ENCODE results near the gene PSMD1. TPM values are rescaled to one million over a fixed set of nuclear protein-coding genes. Genes with fewer than 3 reads are reported as not detected.

PSMD1 gene
- polyA plus RNA-seq, 2 donors, result 18.0 to 38.6 TPM

- no peaks in the 10 kb centered on the region for H3K4me1 ChIP-seq (ENCODE audit: control insufficient read depth in 2 of 2, insufficient read depth in 2 of 2, low read length in 1 of 2)
- H3K36me3 ChIP-seq (ENCODE audit: control insufficient read depth in 2 of 2, insufficient read depth in 2 of 2, low read length in 1 of 2), result peaks cover 4 to 7% of the 10 kb centered on the region in 2 donors
- peaks cover 3 to 7% of the 10 kb centered on the region in 2 donors for H3K9me3 ChIP-seq (ENCODE audit: control insufficient read depth in 2 of 2, insufficient read depth in 1 of 2, low read depth in 1 of 2, low read length in 1 of 2)
- no peaks in the 10 kb centered on the region for H3K27me3 ChIP-seq (ENCODE audit: control insufficient read depth in 1 of 2, insufficient read depth in 2 of 2, low read length in 2 of 2)
- no peak overlapping the region for H3K4me3 ChIP-seq (ENCODE audit: low read depth in 1 of 2, low read length in 2 of 2)
- WGBS, 2 donors, result 84 to 90% methylated on average over 4 of the region's 4 CpGs
- no peak overlapping the region for H3K27ac ChIP-seq (ENCODE audit: low read depth in 2 of 2, low read length in 1 of 2)
Measured at GRCh38 chr2:231100990-231101389, 44.3 kb downstream of the PSMD1 start.

- Histone ChIP-seq H3K27me3 (ENCODE audit: control insufficient read depth in 1 of 2, insufficient read depth in 2 of 2, low read length in 2 of 2) (no peaks in the 10 kb centered on the region), H3K27ac (ENCODE audit: low read depth in 2 of 2, low read length in 1 of 2) (no peak overlapping the region), H3K36me3 (ENCODE audit: control insufficient read depth in 2 of 2, insufficient read depth in 2 of 2, low read length in 1 of 2) (peaks cover 4 to 5% of the 10 kb centered on the region in 2 donors), H3K9me3 (ENCODE audit: control insufficient read depth in 2 of 2, insufficient read depth in 1 of 2, low read depth in 1 of 2, low read length in 1 of 2) (peaks cover 3 to 7% of the 10 kb centered on the region in 2 donors), H3K4me3 (ENCODE audit: low read depth in 1 of 2, low read length in 2 of 2) (no peak overlapping the region), H3K4me1 (ENCODE audit: control insufficient read depth in 2 of 2, insufficient read depth in 2 of 2, low read length in 1 of 2) (no peaks in the 10 kb centered on the region)
- 86 to 89% methylated on average over 2 of the region's 2 CpGs for WGBS, 2 donors
Measured at GRCh38 chr2:231102772-231103171, 46.1 kb downstream of the PSMD1 start.

- 14 to 19% methylated on average over 3 of the region's 3 CpGs for WGBS, 2 donors
- Histone ChIP-seq H3K9me3 (ENCODE audit: control insufficient read depth in 2 of 2, insufficient read depth in 1 of 2, low read depth in 1 of 2, low read length in 1 of 2) (peaks cover 3 to 5% of the 10 kb centered on the region in 2 donors), H3K36me3 (ENCODE audit: control insufficient read depth in 2 of 2, insufficient read depth in 2 of 2, low read length in 1 of 2) (peaks cover 4 to 5% of the 10 kb centered on the region in 2 donors), H3K4me3 (ENCODE audit: low read depth in 1 of 2, low read length in 2 of 2) (no peak overlapping the region), H3K27ac (ENCODE audit: low read depth in 2 of 2, low read length in 1 of 2) (no peak overlapping the region), H3K27me3 (ENCODE audit: control insufficient read depth in 1 of 2, insufficient read depth in 2 of 2, low read length in 2 of 2) (no peaks in the 10 kb centered on the region), H3K4me1 (ENCODE audit: control insufficient read depth in 2 of 2, insufficient read depth in 2 of 2, low read length in 1 of 2) (no peaks in the 10 kb centered on the region)
Measured at GRCh38 chr2:231104115-231104713, 47.5 kb downstream of the PSMD1 start.

- 72 to 83% methylated on average over 1 of the region's 1 CpG for WGBS, 2 donors
- H3K36me3 ChIP-seq (ENCODE audit: control insufficient read depth in 2 of 2, insufficient read depth in 2 of 2, low read length in 1 of 2), result peaks cover 0 to 6% of the 10 kb centered on the region in 2 donors
- H3K4me3 ChIP-seq (ENCODE audit: low read depth in 1 of 2, low read length in 2 of 2), result no peak overlapping the region
- no peaks in the 10 kb centered on the region for H3K4me1 ChIP-seq (ENCODE audit: control insufficient read depth in 2 of 2, insufficient read depth in 2 of 2, low read length in 1 of 2)
- H3K9me3 ChIP-seq (ENCODE audit: control insufficient read depth in 2 of 2, insufficient read depth in 1 of 2, low read depth in 1 of 2, low read length in 1 of 2), result no peaks in the 10 kb centered on the region
- H3K27me3 ChIP-seq (ENCODE audit: control insufficient read depth in 1 of 2, insufficient read depth in 2 of 2, low read length in 2 of 2), result no peaks in the 10 kb centered on the region
- no peak overlapping the region for H3K27ac ChIP-seq (ENCODE audit: low read depth in 2 of 2, low read length in 1 of 2)
Measured at GRCh38 chr2:231110551-231110950, 53.9 kb downstream of the PSMD1 start.

GRCh38 chr2:231111987-231112386, 55.3 kb downstream of the PSMD1 start:
- Histone ChIP-seq H3K36me3 (ENCODE audit: control insufficient read depth in 2 of 2, insufficient read depth in 2 of 2, low read length in 1 of 2) (peaks cover 0 to 6% of the 10 kb centered on the region in 2 donors), H3K4me1 (ENCODE audit: control insufficient read depth in 2 of 2, insufficient read depth in 2 of 2, low read length in 1 of 2) (no peaks in the 10 kb centered on the region), H3K27ac (ENCODE audit: low read depth in 2 of 2, low read length in 1 of 2) (no peak overlapping the region), H3K27me3 (ENCODE audit: control insufficient read depth in 1 of 2, insufficient read depth in 2 of 2, low read length in 2 of 2) (no peaks in the 10 kb centered on the region), H3K4me3 (ENCODE audit: low read depth in 1 of 2, low read length in 2 of 2) (no peak overlapping the region), H3K9me3 (ENCODE audit: control insufficient read depth in 2 of 2, insufficient read depth in 1 of 2, low read depth in 1 of 2, low read length in 1 of 2) (no peaks in the 10 kb centered on the region)
- WGBS, 2 donors, result 88 to 92% methylated on average over 1 of the region's 1 CpG

GRCh38 chr2:231113489-231113888, 56.8 kb downstream of the PSMD1 start:
- H3K4me1 ChIP-seq (ENCODE audit: control insufficient read depth in 2 of 2, insufficient read depth in 2 of 2, low read length in 1 of 2), result no peaks in the 10 kb centered on the region
- no peak overlapping the region for H3K4me3 ChIP-seq (ENCODE audit: low read depth in 1 of 2, low read length in 2 of 2)
- H3K27me3 ChIP-seq (ENCODE audit: control insufficient read depth in 1 of 2, insufficient read depth in 2 of 2, low read length in 2 of 2), result no peaks in the 10 kb centered on the region
- no peak overlapping the region for H3K27ac ChIP-seq (ENCODE audit: low read depth in 2 of 2, low read length in 1 of 2)
- WGBS, 2 donors, result 95 to 98% methylated on average over 5 of the region's 5 CpGs
- no peaks in the 10 kb centered on the region for H3K9me3 ChIP-seq (ENCODE audit: control insufficient read depth in 2 of 2, insufficient read depth in 1 of 2, low read depth in 1 of 2, low read length in 1 of 2)
- peaks cover 0 to 6% of the 10 kb centered on the region in 2 donors for H3K36me3 ChIP-seq (ENCODE audit: control insufficient read depth in 2 of 2, insufficient read depth in 2 of 2, low read length in 1 of 2)

- Histone ChIP-seq H3K27me3 (ENCODE audit: control insufficient read depth in 1 of 2, insufficient read depth in 2 of 2, low read length in 2 of 2) (no peaks in the 10 kb centered on the region), H3K36me3 (ENCODE audit: control insufficient read depth in 2 of 2, insufficient read depth in 2 of 2, low read length in 1 of 2) (peaks cover 0 to 2% of the 10 kb centered on the region in 2 donors), H3K4me1 (ENCODE audit: control insufficient read depth in 2 of 2, insufficient read depth in 2 of 2, low read length in 1 of 2) (no peaks in the 10 kb centered on the region), H3K9me3 (ENCODE audit: control insufficient read depth in 2 of 2, insufficient read depth in 1 of 2, low read depth in 1 of 2, low read length in 1 of 2) (no peaks in the 10 kb centered on the region), H3K27ac (ENCODE audit: low read depth in 2 of 2, low read length in 1 of 2) (no peak overlapping the region), H3K4me3 (ENCODE audit: low read depth in 1 of 2, low read length in 2 of 2) (no peak overlapping the region)
- WGBS, 2 donors, result 86 to 95% methylated on average over 2 of the region's 2 CpGs
Measured at GRCh38 chr2:231115651-231116050, 59.0 kb downstream of the PSMD1 start.

GRCh38 chr2:231117148-231117547, 60.5 kb downstream of the PSMD1 start:
- H3K36me3 ChIP-seq (ENCODE audit: control insufficient read depth in 2 of 2, insufficient read depth in 2 of 2, low read length in 1 of 2), result peaks cover 0 to 2% of the 10 kb centered on the region in 2 donors
- no peak overlapping the region for H3K27ac ChIP-seq (ENCODE audit: low read depth in 2 of 2, low read length in 1 of 2)
- 33 to 39% methylated on average over 1 of the region's 1 CpG for WGBS, 2 donors
- no peak overlapping the region for H3K4me3 ChIP-seq (ENCODE audit: low read depth in 1 of 2, low read length in 2 of 2)
- no peaks in the 10 kb centered on the region for H3K4me1 ChIP-seq (ENCODE audit: control insufficient read depth in 2 of 2, insufficient read depth in 2 of 2, low read length in 1 of 2)
- no peaks in the 10 kb centered on the region for H3K27me3 ChIP-seq (ENCODE audit: control insufficient read depth in 1 of 2, insufficient read depth in 2 of 2, low read length in 2 of 2)
- H3K9me3 ChIP-seq (ENCODE audit: control insufficient read depth in 2 of 2, insufficient read depth in 1 of 2, low read depth in 1 of 2, low read length in 1 of 2), result no peaks in the 10 kb centered on the region

GRCh38 chr2:231117922-231118613, 61.4 kb downstream of the PSMD1 start:
- WGBS, 2 donors, result 58 to 60% methylated on average over 4 of the region's 4 CpGs
- Histone ChIP-seq H3K27me3 (ENCODE audit: control insufficient read depth in 1 of 2, insufficient read depth in 2 of 2, low read length in 2 of 2) (no peaks in the 10 kb centered on the region), H3K4me1 (ENCODE audit: control insufficient read depth in 2 of 2, insufficient read depth in 2 of 2, low read length in 1 of 2) (no peaks in the 10 kb centered on the region), H3K27ac (ENCODE audit: low read depth in 2 of 2, low read length in 1 of 2) (no peak overlapping the region), H3K9me3 (ENCODE audit: control insufficient read depth in 2 of 2, insufficient read depth in 1 of 2, low read depth in 1 of 2, low read length in 1 of 2) (no peaks in the 10 kb centered on the region), H3K36me3 (ENCODE audit: control insufficient read depth in 2 of 2, insufficient read depth in 2 of 2, low read length in 1 of 2) (peaks cover 0 to 2% of the 10 kb centered on the region in 2 donors), H3K4me3 (ENCODE audit: low read depth in 1 of 2, low read length in 2 of 2) (no peak overlapping the region)

- WGBS, 2 donors, result 74 to 81% methylated on average over 2 of the region's 2 CpGs
- Histone ChIP-seq H3K4me1 (ENCODE audit: control insufficient read depth in 2 of 2, insufficient read depth in 2 of 2, low read length in 1 of 2) (no peaks in the 10 kb centered on the region), H3K4me3 (ENCODE audit: low read depth in 1 of 2, low read length in 2 of 2) (no peak overlapping the region), H3K36me3 (ENCODE audit: control insufficient read depth in 2 of 2, insufficient read depth in 2 of 2, low read length in 1 of 2) (no peaks in the 10 kb centered on the region), H3K27me3 (ENCODE audit: control insufficient read depth in 1 of 2, insufficient read depth in 2 of 2, low read length in 2 of 2) (no peaks in the 10 kb centered on the region), H3K27ac (ENCODE audit: low read depth in 2 of 2, low read length in 1 of 2) (no peak overlapping the region), H3K9me3 (ENCODE audit: control insufficient read depth in 2 of 2, insufficient read depth in 1 of 2, low read depth in 1 of 2, low read length in 1 of 2) (no peaks in the 10 kb centered on the region)
Measured at GRCh38 chr2:231118614-231118942, 61.9 kb downstream of the PSMD1 start.

Measured in esophagus (tissue), 2 donors.